ENCODE data around the gene ZYX.
"Not testable (repeated sequence)": the region's sequence is repeated elsewhere in the genome, so short reads cannot be mapped to it uniquely, and the experiment has no call there.

ZYX gene

GRCh38 chr7:143384661-143385631 lies 3.8 kb downstream of the ZYX start:
- no peak for DNase-seq (ENCODE audit: low read depth in 2 of 2)

- DNase-seq (ENCODE audit: low read depth in 2 of 2), result no peak
These were observed 5.0 kb downstream of the ZYX start for GRCh38 chr7:143385891-143386781.

GRCh38 chr7:143387156-143387975 lies 6.2 kb downstream of the ZYX start:
- DNase-seq (ENCODE audit: low read depth in 2 of 2), result no peak

GRCh38 chr7:143388051-143388450 lies 6.9 kb downstream of the ZYX start:
- no peak for DNase-seq (ENCODE audit: low read depth in 2 of 2)

GRCh38 chr7:143388491-143389101 lies 7.5 kb downstream of the ZYX start:
- no peak for DNase-seq (ENCODE audit: low read depth in 2 of 2)

GRCh38 chr7:143389316-143390103 lies 8.4 kb downstream of the ZYX start:
- no peak for DNase-seq (ENCODE audit: low read depth in 2 of 2)

GRCh38 chr7:143390104-143390772 lies 9.1 kb downstream of the ZYX start:
- no peak for DNase-seq (ENCODE audit: low read depth in 2 of 2)

- no peak for DNase-seq (ENCODE audit: low read depth in 2 of 2)
These were observed 9.7 kb downstream of the ZYX start for GRCh38 chr7:143390773-143391317.

- no peak for DNase-seq (ENCODE audit: low read depth in 2 of 2)
These were observed 10.6 kb downstream of the ZYX start for GRCh38 chr7:143391462-143392404.

- DNase-seq (ENCODE audit: low read depth in 2 of 2), result not testable (repeated sequence)
These were observed 11.3 kb downstream of the ZYX start for GRCh38 chr7:143392427-143392826.

- DNase-seq (ENCODE audit: low read depth in 2 of 2), result no peak
These were observed 11.7 kb downstream of the ZYX start for GRCh38 chr7:143392875-143393266.

- DNase-seq (ENCODE audit: low read depth in 2 of 2), result no peak
These were observed 12.3 kb downstream of the ZYX start for GRCh38 chr7:143393267-143394041.

- no peak for DNase-seq (ENCODE audit: low read depth in 2 of 2)
These were observed 12.9 kb downstream of the ZYX start for GRCh38 chr7:143394068-143394467.

GRCh38 chr7:143394777-143395176 lies 13.6 kb downstream of the ZYX start:
- DNase-seq (ENCODE audit: low read depth in 2 of 2), result no peak

- no peak for DNase-seq (ENCODE audit: low read depth in 2 of 2)
These were observed 14.3 kb downstream of the ZYX start for GRCh38 chr7:143395187-143396149.

- DNase-seq (ENCODE audit: low read depth in 2 of 2), result no peak
These were observed 15.0 kb downstream of the ZYX start for GRCh38 chr7:143396182-143396581.

Measured in stimulated activated CD8-positive, alpha-beta memory T cell treated with anti-CD3 and anti-CD28 coated beads, Interleukin-15, amount 100 ng/mL, for 4 hours (primary cell).